ENCODE data around the gene GJB1.

GJB1 gene

GRCh38 chrX:71235482-71235881 lies 12.5 kb downstream of the GJB1 start:
- Histone ChIP-seq H3K27me3 (ENCODE audit: insufficient read depth, poor library complexity, severe bottlenecking) (no peaks in the 10 kb centered on the region), H3K27ac (ENCODE audit: poor library complexity, severe bottlenecking) (no peak overlapping the region), H3K4me3 (ENCODE audit: severe bottlenecking) (no peak overlapping the region), H3K36me3 (ENCODE audit: low read depth) (no peaks in the 10 kb centered on the region), H3K9me3 (ENCODE audit: severe bottlenecking) (no peaks in the 10 kb centered on the region), H3K4me1 (ENCODE audit: insufficient read depth, poor library complexity, severe bottlenecking) (no peaks in the 10 kb centered on the region)
- ATAC-seq (ENCODE audit: low read depth) (no peak), DNase-seq (ENCODE audit: low spot score) (no peak)
- TF ChIP-seq CTCF (IDR thresholded peaks at IDR 0.05; ENCODE audit: poor library complexity, severe bottlenecking) = no peak

GRCh38 chrX:71236836-71237235 lies 13.8 kb downstream of the GJB1 start:
- ATAC-seq (ENCODE audit: low read depth) (no peak), DNase-seq (ENCODE audit: low spot score) (no peak)
- Histone ChIP-seq H3K4me3 (ENCODE audit: severe bottlenecking) (no peak overlapping the region), H3K9me3 (ENCODE audit: severe bottlenecking) (no peaks in the 10 kb centered on the region), H3K36me3 (ENCODE audit: low read depth) (no peaks in the 10 kb centered on the region), H3K27me3 (ENCODE audit: insufficient read depth, poor library complexity, severe bottlenecking) (no peaks in the 10 kb centered on the region), H3K4me1 (ENCODE audit: insufficient read depth, poor library complexity, severe bottlenecking) (no peaks in the 10 kb centered on the region), H3K27ac (ENCODE audit: poor library complexity, severe bottlenecking) (no peak overlapping the region)
- TF ChIP-seq CTCF (IDR thresholded peaks at IDR 0.05; ENCODE audit: poor library complexity, severe bottlenecking) = no peak

GRCh38 chrX:71239781-71240180 lies 16.8 kb downstream of the GJB1 start:
- H3K4me1 ChIP-seq (ENCODE audit: insufficient read depth, poor library complexity, severe bottlenecking) = no peaks in the 10 kb centered on the region
- DNase-seq (ENCODE audit: low spot score) (no peak), ATAC-seq (ENCODE audit: low read depth) (no peak)
- H3K9me3 ChIP-seq (ENCODE audit: severe bottlenecking) = no peaks in the 10 kb centered on the region
- no peak overlapping the region for H3K4me3 ChIP-seq (ENCODE audit: severe bottlenecking)
- H3K27ac ChIP-seq (ENCODE audit: poor library complexity, severe bottlenecking) = no peak overlapping the region
- no peak for TF ChIP-seq CTCF (IDR thresholded peaks at IDR 0.05; ENCODE audit: poor library complexity, severe bottlenecking)
- H3K27me3 ChIP-seq (ENCODE audit: insufficient read depth, poor library complexity, severe bottlenecking) = no peaks in the 10 kb centered on the region
- H3K36me3 ChIP-seq (ENCODE audit: low read depth) = no peaks in the 10 kb centered on the region

- ATAC-seq (ENCODE audit: low read depth) (no peak), DNase-seq (ENCODE audit: low spot score) (no peak)
- no peaks in the 10 kb centered on the region for H3K4me1 ChIP-seq (ENCODE audit: insufficient read depth, poor library complexity, severe bottlenecking)
- TF ChIP-seq CTCF (IDR thresholded peaks at IDR 0.05; ENCODE audit: poor library complexity, severe bottlenecking) = no peak
- no peak overlapping the region for H3K4me3 ChIP-seq (ENCODE audit: severe bottlenecking)
- no peaks in the 10 kb centered on the region for H3K27me3 ChIP-seq (ENCODE audit: insufficient read depth, poor library complexity, severe bottlenecking)
- H3K9me3 ChIP-seq (ENCODE audit: severe bottlenecking) = no peaks in the 10 kb centered on the region
- H3K27ac ChIP-seq (ENCODE audit: poor library complexity, severe bottlenecking) = no peak overlapping the region
- no peaks in the 10 kb centered on the region for H3K36me3 ChIP-seq (ENCODE audit: low read depth)
Observed at GRCh38 chrX:71241301-71241700, 18.3 kb downstream of the GJB1 start.

GRCh38 chrX:71244359-71245128 lies 21.5 kb downstream of the GJB1 start:
- DNase-seq (ENCODE audit: low spot score) (no peak), ATAC-seq (ENCODE audit: low read depth) (no peak)
- Histone ChIP-seq H3K27me3 (ENCODE audit: insufficient read depth, poor library complexity, severe bottlenecking) (no peaks in the 10 kb centered on the region), H3K27ac (ENCODE audit: poor library complexity, severe bottlenecking) (no peak overlapping the region), H3K4me3 (ENCODE audit: severe bottlenecking) (no peak overlapping the region), H3K9me3 (ENCODE audit: severe bottlenecking) (no peaks in the 10 kb centered on the region), H3K36me3 (ENCODE audit: low read depth) (no peaks in the 10 kb centered on the region), H3K4me1 (ENCODE audit: insufficient read depth, poor library complexity, severe bottlenecking) (no peaks in the 10 kb centered on the region)
- TF ChIP-seq CTCF (IDR thresholded peaks at IDR 0.05; ENCODE audit: poor library complexity, severe bottlenecking) = no peak

All from RWPE2 (cell line).